ENCODE data around the gene TOX2.

- TF ChIP-seq POLR2A (IDR thresholded peaks at IDR 0.05) (no peak), CTCF (IDR thresholded peaks at IDR 0.05 in 4 of 5, conservative IDR thresholded peaks at IDR 0.05 in 1 of 5) (no peak)
Observed at GRCh38 chr20:44016525-44016924, 101.9 kb downstream of the TOX2 start.

Data from gastrocnemius medialis (tissue), 4 donors.